Smooth muscle cell of the brain vasculature (primary cell): Measurements from ENCODE around the gene PDCL2.
"Not testable (repeated sequence)": the region's sequence is repeated elsewhere in the genome, so short reads cannot be mapped to it uniquely, and the experiment has no call there.

Experiments used
- DNase-seq: peaks from one replicate; pipeline ENCODE4 v3.0.0-alpha.2; 2012; ENCODE audit warnings: low read depth, low spot score

PDCL2 gene, protein sequence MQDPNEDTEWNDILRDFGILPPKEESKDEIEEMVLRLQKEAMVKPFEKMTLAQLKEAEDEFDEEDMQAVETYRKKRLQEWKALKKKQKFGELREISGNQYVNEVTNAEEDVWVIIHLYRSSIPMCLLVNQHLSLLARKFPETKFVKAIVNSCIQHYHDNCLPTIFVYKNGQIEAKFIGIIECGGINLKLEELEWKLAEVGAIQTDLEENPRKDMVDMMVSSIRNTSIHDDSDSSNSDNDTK

DNA sequence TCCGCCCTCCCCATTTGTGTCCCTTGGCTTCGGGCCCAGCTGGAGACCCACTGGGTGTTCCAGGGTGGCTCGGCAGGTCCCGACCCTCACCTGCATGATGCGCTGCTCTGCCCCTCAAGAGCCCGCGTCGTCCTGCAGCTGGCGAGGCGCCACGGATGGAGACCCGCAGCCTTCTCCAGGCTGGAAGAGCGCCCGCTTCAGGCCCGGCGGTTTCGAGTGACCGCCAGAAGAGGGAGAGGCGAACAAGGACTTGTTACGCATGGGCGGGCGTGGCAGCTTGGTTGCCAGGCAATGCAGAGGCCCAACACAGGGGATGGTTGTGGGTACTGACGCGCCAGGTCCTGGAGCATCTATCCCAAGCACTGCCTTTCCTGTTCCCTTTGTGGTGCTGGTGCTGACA, at the start of gene PDCL2:
Gene PDCL2, minus strand, starts transcription at position 232 of the 400 bp plus-strand sequence. Its CDS starts 136 bp downstream, at position 96.
- DNase-seq, result no peak

DNA sequence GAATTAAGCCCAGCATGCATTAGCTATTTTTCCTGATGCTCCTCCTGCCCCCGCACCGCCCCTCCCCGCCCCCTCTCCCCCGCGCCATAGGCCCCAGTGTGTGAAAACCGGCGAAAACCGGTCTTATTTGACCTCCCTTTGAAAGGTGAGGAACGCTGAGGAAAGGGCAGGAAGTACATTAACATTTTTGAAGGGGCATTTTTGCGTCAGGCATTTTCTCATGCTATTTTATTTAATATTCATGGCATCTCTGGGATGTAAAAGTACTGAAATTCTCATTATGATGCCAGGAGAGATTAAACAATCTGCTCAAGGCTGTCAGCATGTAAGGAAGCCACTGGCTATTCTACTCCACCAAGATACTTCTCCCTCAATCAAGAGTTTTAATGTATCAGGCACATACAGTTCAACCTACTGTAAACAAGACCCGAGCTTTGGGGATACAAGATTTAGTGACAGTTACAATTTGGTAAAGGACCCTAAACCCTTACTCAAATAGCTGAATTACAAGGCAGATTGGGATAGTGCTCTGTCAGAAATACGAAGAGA, 45.3 kb upstream of the PDCL2 start:
- no peak for DNase-seq

DNA sequence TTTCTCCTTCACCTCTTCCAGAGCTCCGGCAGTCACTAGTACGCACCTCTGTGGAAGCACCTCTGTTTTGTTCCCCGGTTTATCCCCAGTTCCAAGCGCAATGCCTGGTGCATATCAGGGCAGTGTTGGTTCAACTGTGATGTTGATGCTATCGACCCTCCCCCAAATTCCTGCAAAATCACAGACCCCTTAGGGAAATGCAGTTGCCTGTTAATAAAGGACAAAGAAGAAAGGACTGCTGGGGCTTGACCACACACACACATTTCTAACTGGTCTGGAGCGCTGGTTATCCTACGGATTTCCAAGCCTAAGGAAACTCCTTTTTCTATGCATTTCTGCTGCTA, 44.6 kb upstream of the PDCL2 start:
- no peak for DNase-seq

DNA sequence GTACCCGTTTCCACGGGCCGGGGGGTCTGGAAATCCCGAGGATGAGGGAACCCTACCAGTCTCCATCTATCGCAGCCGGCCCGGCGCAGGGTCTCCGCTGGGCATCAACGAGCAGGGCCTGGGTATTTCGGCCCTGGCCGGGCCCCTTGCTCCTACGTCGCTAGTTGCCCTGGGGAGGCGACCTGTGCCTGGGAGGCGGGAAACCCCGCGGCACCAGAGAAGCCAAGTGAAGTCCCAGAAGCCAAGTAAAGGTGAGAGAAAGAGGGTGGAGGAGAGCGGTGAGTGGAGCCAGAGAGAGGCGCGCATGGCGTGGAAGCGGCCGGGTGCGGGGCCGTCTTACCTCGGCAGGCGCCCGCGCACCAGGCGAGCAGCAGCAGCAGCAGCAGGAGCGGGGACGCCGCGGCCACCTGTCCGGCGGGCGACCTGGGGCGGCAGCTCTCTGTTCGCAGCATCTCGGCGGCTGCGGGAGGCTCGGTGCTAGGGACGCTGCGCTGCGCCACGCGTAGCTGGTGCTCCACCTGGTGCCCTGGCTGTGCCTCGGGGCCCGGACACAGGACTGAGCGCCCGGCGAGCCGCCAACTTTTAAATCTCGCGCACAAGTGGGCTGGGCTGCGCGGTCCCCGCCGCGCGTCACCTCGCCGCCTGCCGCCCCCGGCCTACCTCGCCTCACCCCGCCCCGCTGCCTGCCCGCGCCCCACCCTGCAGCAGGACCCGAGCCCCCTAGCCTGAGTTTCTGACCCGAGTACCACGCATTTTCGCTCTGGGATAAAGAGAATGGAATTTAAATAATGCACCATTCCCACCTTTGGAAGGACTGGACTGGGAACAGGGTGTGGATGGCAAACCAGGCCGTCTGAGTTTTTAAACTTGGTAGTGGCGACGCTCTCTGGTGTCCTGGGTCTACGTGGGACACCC, 44.0 kb upstream of the PDCL2 start, which contains the start of gene NMU:
Gene NMU, minus strand, starts transcription at position 558 of the 915 bp plus-strand sequence. Its CDS starts 106 bp downstream, at position 452.
- DNase-seq, result no peak

DNA sequence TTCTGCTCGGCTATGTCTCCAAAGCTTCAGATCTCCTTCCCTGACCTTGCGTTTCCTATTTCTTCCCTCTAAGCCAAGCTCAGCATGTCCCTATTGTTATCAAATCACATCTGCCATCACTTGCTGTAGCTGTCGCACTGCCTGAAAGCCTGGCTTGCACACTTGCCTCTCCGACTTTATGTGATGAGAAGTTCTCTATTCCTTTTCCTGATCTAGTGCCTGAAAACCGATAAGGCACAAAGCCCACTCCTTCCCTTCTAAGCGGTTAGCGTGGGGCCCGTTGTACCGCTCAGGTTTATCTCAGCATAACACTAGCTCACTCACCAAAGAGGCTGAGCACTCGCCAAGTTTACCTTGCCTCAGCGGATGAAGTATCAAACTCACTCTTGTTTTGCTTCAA, 43.2 kb upstream of the PDCL2 start:
- DNase-seq, result no peak

DNA sequence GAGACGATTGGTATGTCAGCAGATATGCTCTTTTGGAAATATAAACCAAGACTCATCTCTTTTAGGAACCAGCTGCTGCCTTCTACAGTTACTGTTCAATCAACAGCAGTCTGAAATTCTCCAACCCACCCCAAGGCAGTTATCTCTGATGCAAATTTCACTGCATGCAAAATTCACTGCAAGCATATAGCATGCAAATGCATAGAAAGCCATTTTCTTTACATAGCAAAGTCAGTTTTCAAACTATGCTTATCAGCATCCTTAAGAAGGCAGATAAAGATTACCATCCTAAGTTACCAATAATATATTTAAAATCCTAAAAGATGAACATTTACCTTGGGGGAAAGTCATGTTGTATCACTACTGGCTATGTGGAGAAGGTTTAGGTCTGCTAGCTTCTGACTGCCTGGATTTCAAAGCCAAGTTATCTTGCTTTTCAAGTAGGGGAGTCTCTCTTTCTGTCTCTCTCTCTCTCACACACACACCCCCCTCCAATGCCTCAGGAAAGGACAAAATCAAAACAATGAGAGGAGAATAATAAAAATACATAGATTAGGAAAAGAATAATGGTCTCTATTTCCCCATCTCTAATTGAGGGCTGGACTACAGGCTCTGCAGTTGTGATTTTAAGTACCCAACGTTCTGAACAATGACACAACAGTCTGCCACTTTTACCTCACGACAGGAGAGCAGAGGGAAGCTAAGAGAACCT, 42.5 kb upstream of the PDCL2 start:
- DNase-seq, result no peak

DNA sequence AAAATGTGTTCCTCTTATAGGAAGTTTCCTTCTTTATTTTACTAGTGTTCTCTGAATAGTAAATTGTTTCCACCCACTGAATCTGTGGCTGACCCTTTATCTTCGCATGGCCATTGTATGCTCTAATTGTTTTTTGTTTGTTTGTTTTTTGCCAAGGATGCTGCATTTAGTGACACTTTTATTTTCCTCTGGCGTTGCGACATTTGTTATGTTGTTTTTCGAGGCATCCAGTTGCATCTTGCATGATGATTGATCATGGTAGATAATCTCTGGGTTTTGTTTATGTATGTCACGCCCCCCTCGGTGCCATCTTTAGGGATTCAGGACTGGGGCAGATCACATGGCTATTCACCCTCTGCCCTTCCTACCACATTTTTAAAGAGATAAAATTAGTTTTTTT, 41.9 kb upstream of the PDCL2 start:
- DNase-seq, result no peak

DNA sequence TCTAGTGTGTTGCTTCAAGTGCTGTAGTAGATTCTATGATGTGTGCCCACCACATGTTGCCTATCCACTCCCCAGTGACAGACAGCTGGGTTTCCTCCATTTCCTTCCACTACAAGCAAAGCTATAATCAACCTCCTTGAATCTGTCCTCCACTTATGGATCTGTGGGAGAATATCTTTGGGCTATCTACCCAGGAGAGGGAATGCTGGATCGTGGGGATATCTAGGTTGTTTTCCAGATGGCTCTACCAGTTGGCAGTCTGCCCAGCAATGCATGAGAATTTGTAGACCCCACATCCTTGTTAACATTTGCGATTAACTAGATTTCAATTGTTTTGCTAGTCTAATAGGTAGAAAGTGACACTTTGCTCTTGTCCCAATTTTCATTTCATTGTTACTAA, 33.8 kb upstream of the PDCL2 start:
- no peak for DNase-seq

DNA sequence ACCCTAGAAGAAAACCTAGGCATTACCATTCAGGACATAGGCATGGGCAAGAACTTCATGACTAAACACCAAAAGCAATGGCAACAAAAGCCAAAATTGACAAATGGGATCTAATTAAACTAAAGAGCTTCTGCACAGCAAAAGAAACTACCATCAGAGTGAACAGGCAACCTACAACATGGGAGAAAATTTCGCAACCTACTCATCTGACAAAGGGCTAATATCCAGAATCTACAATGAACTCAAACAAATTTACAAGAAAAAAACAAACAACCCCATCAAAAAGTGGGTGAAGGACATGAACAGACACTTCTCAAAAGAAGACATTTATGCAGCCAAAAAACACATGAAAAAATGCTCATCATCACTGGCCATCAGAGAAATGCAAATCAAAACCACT, 32.0 kb upstream of the PDCL2 start:
- not testable (repeated sequence) for DNase-seq

DNA sequence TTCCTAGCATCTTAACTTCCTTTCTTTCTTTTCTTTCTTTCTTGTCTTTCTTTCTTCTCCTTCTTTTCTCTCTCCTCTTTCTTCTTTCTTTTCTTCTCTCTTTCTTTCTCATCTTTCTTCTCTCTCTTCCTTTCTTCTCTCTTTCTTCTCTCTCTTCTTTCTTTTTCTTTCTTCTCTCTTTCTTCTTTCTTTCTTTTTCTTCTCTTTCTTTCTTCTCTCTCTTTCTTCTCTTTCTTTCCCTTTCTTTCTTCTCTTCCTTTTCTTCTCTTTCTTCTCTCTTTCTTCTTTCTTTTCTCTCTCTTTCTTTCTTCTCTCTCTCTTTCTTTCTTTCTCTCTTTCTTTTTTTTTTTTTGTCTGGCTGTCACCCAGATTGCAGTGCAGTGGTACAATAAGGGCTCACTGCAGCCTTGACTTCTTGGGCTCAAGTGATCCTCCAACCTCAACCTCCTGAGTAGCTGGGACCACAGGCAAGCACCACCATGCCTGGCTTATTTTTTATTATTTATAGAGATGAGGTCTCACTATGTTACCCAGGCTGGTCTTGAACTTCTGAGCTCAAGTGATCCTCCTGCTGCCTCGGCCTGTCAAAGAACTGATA, 26.6 kb upstream of the PDCL2 start:
- DNase-seq, result no peak

DNA sequence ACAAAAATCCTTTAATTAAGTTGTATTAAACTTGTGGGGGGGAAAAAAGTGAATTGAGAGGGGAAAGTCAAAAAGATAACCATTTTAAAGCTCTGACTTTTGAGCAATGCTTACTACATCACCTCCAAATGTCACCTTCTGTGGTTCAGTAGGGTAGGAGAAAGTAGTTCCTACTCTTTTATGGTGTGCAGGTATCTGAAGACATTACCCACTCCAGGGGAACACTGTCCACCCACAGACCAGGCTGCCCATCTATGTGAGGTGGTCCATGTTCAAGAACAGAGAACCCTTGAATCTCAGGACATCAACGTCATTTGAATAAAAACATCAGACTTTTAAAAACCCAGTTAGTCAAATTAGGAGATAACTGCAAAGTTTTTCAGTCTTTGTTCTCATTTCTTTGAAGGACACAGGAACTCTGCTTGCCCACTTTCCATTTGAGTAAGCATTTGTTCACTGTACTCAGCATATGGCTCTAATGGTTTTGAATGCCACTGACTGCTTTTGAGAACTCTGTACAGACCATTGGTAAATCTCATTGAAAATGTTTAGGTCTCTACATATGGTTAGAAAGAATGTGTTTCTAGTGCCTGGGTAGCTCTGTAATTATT, 25.6 kb upstream of the PDCL2 start:
- no peak for DNase-seq

DNA sequence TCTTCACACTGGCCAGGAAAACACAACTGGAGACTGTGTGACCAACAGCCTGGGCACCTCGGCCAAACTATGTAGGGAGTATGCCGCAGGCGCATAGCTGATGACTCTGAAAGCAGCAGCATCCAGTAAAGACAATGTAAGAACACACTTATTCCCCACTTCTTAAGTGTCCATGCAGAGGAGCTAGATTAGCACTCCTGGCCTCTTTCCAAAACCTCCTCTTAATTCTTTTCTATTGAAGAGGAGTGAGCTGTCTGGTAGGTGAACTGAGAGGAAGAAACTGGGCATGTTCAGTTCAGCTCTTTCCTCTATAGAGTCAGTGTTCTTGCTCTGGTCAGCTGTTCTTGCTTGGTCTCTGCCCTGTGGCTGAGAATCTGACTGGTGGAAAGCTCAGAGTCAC, 23.0 kb upstream of the PDCL2 start:
- no peak for DNase-seq

DNA sequence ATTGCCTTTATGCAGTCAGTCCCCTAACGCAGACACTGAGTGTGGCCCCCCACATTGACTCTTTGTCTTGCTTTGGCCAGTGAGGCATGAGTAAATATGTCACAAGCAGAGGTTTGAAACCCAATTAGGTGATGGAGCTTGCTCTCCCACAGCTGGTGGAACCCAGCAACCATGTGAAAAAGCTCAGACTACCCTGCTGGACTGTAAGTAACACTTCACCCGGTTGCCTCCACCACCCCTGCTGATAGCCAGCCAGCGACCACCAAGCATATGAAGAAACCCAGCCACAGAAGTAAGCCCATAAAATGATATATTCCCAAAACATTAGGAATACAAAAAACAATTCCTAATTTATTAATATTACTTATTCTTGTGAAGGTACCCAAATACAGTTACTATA, 21.6 kb upstream of the PDCL2 start:
- DNase-seq, result no peak

DNA sequence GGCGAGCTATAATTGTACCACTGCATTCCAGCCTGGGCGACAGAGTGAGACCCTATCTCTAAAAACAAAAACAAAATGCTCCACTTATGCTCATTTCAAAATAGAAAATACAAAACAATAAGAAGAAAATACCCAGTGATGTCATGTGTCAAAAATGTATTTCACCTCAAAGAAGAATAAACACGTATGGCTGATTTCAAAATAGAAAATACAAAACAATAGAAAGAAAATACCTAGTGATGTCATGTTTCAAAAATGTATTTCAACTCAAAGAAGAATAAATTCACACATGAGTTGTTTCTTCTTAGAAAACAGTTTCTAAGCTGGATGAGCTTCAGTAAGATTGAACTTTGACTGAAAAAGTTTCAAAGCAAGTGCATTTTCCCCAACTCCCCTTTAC, 20.3 kb upstream of the PDCL2 start:
- DNase-seq, result no peak

DNA sequence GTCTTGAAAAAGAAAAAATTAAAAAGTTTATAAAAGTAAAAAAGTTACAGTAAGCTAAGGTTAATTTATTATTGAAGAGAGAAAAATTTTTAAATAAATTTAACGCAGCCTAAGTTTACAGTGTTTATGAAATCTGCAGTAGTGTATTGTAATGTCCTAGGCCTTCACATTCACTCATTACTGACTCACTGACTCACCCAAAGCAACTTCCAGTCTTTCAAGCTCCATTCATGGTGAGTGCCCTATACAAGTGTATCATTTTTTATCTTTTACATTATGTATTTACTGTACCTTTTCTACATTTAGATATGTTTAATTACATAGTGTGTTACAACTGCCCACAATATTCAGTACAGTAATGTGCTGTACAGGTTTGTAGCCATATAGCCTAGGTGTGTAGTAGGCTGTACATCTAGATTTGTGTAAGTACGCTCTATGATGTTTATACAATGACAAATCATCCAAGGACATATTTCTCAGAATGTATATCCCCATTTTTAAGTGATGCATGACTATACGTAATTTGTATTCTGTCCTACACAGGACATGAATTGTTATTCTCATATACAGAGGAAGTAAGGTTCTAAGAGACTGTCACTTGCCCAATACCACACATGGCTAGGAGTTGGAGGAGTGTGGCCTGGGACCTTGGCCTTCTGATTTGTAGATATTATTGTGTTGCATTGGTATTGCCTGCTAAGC, 19.5 kb upstream of the PDCL2 start:
- DNase-seq, result no peak

DNA sequence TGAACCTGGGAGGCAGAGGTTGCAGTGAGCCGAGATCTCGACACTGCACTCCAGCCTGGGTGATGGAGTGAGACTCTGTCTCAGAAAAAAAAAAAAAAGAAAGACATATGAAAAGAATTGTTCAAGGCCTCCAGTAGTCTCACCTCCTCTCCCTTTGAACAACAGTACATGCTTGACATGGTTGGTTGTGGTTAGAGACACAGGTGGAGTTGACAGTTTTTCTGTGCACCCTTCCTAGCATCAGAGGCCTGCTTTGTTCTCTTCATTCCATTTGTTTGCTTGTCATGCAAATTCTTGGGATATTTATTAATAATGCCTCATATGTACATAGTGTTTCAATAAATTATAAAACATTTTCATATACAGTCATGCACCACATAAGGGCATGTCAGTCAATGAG, 18.3 kb upstream of the PDCL2 start:
- DNase-seq, result no peak

DNA sequence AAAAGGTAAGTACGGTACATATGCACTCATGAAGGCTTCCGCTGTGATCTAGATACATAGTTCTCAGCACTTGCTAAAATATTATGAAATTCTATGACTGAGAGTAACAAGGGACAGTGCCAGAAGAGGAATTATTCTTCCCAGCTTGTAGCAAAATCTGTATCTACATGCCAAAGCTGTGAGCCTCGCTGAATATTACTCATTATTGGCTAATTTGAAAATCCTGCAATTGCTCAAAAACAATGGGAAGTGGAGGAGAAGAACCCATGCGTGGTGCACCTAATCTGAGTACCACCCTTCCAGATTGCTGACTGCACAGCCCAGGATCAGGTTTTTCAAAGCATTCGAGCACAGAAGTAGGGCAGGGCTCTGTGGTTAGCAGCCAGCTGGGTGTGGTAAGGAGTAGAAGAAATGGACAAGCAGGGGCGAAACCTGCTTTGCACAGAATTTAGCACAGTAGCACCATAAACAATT, 17.4 kb upstream of the PDCL2 start:
- DNase-seq, result no peak

DNA sequence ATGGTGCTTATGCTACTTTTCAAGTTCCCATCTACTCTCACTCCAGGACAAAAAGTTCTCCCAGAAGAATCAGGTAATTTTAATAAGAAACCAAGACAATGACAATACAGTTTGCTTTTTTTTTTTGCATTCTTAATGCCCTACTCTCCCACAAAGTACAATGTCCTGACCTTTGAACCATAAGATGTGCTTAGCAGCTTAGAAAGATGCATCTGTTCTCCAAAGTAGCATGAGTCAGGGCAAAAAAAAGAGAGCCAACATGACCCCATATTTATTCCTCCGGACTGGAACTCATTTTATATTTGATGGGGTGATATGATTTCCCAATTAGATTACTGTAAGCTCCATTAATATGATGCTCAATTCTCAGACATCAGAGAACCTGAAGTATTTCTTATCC, 16.5 kb upstream of the PDCL2 start:
- DNase-seq, result no peak

DNA sequence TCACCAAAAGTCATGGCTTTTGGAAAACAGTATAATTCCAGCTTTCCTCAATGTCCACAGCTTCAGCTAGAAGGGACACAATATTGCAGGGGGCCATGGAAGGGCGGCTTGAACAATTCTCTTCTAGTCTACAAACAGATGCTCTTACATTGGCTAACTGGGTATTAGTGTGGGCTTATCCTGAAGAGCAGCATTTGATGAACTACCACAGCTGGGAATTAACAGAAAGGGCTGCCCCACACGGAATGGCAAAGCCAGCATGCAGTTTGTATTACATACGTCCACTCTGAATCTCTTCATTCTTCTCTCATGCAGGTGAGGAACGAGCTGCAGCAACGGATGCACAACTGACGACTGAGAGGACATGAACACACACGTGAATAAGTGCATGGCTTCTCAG, 13.0 kb upstream of the PDCL2 start:
- DNase-seq, result no peak

DNA sequence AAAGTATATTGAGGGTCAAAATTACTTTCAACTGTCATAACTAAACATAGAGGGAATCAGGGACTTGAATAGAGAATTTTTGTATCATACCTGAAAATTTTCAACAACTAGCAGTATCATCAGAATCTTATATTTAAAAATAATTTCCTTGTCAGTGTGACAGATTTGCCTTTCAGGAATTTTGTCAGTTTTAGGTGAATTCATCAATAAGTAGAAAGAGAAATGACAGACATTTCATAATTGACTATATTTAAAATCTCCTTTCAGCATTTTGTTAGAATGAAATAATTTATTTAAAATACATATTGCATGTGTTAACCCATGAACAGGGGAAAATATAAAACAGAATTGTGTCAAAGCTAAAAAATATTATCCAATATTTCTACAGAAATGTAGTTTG, 8.6 kb upstream of the PDCL2 start:
- DNase-seq, result no peak

DNA sequence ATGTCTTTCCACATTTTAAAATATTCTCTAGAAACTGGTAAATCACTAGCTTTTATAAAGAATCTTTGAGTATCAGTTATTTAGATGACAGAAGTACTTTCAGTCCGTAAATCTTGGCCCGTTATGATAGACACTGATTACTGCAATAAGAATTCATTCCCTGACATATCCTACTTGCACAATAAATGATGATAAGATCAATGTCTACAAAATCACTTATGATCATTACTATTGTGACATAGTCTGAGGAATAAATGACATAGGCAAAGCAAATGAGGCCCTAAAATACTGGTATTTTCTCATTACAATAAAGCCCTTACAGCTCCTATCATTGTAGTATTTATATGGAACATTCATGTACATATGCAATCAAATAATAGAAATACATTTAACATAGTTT, 6.6 kb upstream of the PDCL2 start:
- DNase-seq, result no peak
